GM19455 (cell line): ENCODE results near the gene FBLN1.

Experiments used
- ATAC-seq: cut with Tn5 transposase; IDR thresholded peaks from one replicate; pipeline ENCODE4 v1.9.1; 2021; ENCODE audit not compliant: unreplicated experiment

FBLN1 gene

GRCh38 chr22:45631140-45631840, 128.6 kb downstream of the FBLN1 start:
- no peak for ATAC-seq

DNA sequence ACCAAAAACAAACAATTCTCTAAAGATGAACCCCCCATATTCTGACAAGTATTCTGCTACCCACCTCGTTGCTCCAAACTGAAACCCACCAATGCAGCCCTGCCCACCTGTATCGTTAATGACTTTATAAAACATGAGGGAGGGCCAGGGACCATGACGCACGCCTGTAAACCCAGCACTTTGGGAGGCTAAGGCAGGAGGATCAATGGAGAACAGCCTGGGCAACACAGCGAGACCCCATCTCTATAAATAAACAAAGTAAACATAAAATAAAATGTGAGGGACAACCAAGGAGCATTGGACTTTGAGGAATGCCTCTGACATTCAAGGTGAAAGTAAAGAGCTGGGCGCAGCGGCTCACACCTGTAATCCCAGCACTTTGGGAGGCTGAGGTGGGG, 129.2 kb downstream of the FBLN1 start:
- no peak for ATAC-seq

- ATAC-seq = no peak
These were observed 130.3 kb downstream of the FBLN1 start for GRCh38 chr22:45632791-45633515.

DNA sequence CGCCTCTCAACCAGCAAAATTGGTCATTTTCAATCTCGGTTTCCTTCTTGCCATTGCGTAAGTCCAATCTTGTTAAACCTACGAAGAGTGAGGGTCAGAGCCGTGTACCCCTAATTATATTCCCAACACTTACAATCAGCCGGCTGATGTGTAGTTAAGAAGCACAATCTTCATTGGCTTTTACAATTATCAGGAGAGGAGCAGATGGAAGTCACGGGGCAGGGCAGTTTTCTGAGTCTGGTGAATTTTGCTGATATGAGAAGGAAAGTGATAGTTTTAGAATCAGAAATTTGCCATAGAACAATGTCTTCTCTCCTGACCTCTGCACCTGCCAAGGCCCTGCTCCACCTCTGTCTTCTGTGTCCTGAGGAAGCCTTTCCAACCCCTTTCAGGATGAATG, 134.0 kb downstream of the FBLN1 start:
- ATAC-seq = no peak

DNA sequence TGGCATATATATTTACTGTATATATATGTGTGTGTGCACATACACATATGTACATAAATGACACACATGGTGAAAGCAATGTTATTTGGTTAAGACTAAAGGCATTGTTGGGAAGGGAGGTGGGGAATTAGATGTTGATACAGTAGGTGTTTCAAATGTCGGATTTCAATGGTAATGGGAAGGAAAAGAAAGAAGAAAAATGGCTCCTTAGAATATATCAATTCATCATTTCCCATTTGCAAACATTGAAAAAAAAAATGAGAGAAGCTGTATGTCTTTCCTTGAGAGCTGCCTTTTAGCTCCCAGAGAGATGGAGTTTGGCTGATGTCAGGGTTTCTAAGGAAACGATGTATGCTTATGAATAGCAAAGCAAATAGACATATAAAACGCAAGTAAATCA, 135.5 kb downstream of the FBLN1 start:
- ATAC-seq = no peak

- ATAC-seq = no peak
These were observed 136.4 kb downstream of the FBLN1 start for GRCh38 chr22:45638834-45639746.

- no peak for ATAC-seq
These were observed 137.0 kb downstream of the FBLN1 start for GRCh38 chr22:45639747-45640102.

DNA sequence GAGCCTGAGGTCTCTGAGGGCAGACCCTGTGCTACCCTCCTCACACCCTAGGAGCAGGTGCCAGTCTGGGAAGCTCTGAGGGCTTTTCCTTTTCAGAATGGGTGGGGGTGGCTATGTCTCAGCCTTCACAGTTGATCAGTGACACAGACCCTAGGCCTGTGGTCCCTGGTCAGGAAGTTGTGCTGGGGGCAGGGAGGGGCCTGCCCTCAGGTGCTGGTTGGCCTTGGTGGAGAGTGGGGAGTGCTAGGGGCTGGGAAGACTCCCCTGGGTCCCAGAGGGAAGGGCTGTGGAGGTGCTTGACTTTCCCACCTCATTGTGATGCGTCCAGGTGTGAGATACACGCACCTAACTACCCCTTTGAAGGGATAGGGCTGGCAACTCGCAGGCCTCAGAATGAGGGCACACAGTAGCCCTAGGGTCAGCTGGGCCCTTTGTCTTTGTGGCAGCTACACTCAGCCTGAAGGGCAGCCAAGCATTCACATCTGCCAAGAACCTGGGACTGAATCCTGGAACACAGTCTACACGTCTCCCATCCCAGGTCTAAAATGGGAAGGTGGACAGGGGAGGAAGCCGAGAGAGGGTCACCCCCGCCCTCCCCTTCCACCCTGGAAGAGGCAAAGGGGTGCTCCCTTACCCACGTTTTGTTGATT, 137.7 kb downstream of the FBLN1 start:
- no peak for ATAC-seq

DNA sequence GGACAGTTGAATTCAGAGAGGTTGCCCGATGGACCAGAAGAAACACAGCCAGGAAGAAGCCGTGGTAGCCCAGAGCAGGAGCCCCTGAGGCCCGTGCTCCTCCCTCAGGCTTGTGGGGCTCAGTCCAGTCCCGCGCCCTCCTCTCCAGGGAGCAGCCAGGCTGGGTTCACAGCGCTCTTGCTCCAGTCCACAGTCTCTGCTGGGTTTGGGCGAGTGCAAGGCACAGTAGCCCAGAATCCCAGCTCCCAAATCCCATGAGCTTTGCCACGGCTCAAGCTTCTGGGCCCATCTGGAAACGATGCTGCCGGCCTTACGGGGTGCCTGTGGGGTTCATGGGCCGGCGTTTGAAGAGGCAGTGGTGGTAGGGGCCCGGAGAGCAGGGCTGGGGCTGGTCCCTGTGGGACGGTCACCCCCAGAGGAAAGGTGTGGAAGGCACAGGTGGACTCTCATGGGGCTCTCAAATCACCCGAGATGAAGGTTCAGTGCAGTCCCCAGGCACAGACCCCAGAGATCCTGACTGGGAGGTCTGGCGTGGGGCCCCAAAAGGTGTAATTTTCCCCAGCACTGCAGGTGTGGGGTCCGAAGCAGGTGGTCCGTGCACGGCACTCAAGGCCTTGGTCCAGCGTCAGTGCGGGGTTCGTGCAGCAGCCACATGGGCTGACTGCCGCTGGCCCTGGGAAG, 138.4 kb downstream of the FBLN1 start:
- no peak for ATAC-seq

GRCh38 chr22:45642986-45643385, 140.3 kb downstream of the FBLN1 start:
- no peak for ATAC-seq

DNA sequence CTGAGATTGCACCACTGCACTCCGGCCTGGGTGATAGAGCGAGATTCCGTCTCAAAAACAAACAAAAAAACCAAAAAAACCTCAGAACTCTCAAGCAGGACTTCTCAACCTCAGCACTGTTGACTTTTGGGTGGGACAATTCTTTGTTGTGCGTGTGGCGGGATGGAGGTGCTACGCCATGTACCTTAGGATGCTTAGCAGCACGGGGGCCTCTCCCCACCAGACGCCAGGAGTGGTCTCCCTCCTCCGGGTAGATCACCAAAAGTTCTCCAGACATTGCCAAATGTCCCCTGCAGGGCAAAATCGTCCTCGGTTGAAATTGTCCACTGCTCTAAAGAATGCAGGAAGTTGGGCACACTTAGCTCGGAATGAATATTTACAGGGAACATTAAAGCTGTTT, 142.0 kb downstream of the FBLN1 start:
- ATAC-seq = no peak

DNA sequence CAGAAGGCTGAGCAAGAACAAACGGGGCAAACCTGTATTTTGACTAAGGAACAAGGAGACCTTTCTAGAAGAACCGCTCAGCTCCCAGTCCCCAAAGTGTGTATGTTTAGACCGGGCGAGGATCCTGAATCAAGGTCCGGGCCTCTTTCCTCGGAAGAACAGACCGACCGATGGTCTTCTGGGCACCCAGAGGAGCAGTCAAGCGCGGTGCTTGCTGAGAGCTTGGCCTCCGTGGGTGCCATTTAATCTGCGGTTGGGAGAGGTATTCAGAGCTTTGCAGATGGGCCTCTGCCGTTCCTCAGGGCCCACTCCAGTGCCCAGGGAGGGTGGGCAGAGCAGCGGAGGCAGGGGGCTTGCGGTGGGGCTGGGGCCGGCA, 142.5 kb downstream of the FBLN1 start:
- no peak for ATAC-seq

GRCh38 chr22:45645526-45646414, 143.1 kb downstream of the FBLN1 start:
- no peak for ATAC-seq

DNA sequence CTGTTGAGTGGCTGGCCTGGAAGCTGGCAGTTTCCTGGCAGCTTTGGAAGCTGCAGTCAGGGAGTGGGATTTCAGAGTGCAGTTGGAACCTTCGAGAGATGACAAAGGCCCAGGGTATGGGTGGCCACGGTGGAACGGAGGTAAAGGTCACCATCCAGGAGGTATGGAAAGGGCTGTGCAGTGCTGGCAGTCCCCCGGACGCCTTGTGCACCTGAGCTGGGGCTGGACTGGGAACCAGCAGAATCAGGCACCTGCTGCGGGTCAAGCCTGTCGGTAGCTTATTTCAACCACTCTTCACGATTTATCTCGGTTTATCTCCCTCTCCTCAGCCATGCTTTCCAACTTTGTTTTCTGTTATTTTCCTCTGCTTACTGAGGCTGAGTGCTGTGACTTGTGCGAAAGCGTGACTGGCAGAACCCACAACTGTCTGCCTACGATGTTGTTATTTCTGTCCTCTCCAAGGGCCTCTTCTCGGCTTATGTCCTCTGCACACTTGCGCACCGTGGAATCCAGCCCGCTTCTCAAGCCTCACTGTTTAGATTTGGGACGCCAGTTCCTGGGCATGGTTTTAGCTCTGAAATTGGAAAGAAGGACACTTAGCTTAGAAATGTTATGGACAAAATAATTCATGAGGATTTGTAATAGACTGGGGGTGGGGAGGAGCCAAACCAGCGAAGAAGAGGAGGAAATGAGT, 145.0 kb downstream of the FBLN1 start:
- no peak for ATAC-seq

- no peak for ATAC-seq
These were observed 145.8 kb downstream of the FBLN1 start for GRCh38 chr22:45648301-45649117.

- no peak for ATAC-seq
These were observed 147.1 kb downstream of the FBLN1 start for GRCh38 chr22:45649809-45650208.

DNA sequence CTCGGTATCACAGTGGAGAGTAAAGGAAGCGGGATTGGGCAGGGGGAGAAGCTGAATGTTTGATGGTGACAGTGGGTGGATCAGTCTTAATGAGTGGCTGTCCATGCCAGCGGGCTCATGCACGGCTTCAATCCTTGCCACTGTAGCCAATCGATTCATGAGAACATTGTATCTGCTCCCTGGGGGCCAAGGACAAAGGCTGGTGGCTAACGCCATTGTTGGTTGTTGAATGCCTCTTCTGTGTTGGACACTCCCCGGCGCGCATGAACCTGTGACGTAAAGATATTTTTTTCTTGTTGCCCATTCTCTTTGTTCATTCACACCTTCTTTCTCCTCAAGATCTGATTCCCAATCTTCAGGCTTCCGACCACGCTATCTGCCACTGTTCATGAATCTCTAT, 148.0 kb downstream of the FBLN1 start:
- no peak for ATAC-seq
